SKM-1 (cell line): ENCODE data around the gene RYR1.
"Not testable (repeated sequence)": the region's sequence is repeated elsewhere in the genome, so short reads cannot be mapped to it uniquely, and the experiment has no call there.

Source experiments
- DNase-seq: peaks from one replicate; lab custom pipeline; 2025; ENCODE audit not compliant: unreplicated experiment; lab: John Stamatoyannopoulos, UW

Gene RYR1

DNA sequence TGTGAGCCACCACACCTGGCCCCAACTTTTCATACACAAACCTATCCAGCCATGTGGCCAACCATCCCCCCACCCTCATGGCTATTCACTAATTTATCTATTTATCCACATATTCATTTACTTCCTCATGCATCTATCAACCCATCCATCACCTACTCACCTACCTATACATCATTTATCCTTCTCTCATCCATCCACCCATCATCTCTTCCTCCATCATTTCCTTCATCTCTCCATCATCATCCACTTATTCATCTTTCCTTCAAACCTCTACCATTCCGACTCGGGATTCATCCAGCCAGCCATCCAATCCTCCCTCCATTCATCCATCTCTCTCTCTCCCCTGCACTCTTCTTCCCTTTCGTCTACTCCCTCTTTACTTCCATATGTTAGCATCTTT lies 54.6 kb downstream of the RYR1 start:
- DNase-seq, result no peak

DNA sequence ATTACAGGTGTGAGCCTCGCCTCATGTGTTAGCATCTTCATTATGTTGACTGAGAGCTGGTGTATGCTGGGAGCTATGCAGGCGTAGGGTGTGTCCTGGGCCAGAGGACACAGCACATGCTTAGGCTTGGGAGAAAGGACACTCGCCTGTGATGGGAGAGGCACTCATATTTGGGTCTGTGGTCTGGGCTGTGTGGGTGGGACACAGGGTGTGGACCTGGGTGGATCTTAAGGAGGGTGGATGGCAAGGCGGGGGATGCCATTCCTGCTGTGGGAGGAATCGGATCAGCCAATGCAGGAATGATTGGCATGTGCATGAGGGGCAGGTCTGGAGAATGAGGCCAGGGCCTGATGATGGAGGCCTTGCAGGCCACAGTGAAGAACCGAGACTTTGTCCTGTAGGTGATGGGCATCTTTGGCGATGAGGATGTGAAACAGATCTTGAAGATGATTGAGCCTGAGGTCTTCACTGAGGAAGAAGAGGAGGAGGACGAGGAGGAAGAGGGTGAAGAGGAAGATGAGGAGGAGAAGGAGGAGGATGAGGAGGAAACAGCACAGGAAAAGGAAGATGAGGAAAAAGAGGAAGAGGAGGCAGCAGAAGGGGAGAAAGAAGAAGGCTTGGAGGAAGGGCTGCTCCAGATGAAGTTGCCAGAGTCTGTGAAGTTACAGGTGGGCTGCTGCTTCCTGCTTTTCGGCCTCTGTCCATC lies 55.4 kb downstream of the RYR1 start:
- DNase-seq, result no peak

DNA sequence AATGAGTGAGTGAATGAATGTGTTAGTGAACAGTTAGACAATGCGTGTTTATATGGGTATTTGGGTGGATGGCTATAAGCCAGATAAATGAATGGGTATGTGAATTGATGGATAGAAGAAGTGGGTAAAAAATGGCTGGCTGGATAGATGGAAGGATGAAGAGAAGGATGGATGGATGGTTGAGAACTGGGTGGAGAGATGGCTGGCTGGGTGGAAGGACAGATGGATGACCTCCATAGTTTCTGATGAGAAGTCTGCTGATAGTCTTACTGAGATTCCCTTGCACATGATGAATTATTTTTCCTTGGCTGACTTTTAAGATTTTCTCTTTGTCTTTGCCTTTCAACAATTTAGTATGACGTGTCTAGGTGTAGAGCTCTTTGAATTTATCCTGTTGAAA lies 57.4 kb downstream of the RYR1 start:
- no peak for DNase-seq

DNA sequence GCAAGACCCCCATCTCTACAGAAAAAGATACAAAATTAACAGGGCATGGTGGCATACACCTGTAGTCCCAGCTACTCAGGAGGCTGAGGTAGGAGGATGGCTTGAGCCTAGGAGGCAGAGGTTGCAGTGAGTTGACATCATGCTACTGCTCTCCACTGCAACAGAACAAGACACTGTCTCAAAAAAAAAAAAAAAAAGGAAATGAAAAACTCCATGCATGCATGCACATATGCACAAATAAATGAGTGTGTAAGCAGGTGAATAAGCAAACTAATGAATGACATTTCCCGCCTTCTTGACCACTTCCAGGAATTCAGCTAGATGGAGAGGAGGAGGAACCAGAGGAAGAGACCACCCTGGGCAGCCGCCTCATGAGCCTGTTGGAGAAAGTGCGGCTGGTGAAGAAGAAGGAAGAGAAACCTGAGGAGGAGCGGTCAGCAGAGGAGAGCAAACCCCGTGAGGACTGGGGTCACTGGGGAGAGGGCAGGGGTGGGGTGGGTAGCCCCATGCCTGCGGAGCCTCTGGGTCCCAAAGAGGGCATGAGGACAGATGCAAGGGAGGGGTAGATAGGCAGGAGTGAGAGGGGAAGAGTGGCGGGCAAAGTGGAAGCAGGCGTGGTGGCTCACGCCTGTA lies 58.8 kb downstream of the RYR1 start:
- no peak for DNase-seq

DNA sequence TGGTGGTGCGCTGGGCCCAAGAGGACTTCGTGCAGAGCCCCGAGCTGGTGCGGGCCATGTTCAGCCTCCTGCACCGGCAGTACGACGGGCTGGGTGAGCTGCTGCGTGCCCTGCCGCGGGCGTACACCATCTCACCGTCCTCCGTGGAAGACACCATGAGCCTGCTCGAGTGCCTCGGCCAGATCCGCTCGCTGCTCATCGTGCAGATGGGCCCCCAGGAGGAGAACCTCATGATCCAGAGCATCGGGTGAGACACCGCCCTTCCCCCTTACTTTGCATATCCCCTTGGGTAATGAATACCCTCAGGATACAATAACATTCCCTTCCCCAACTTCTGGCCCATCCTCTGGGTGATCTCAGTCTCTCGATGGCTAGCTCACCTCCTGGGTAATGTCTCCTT lies 60.9 kb downstream of the RYR1 start:
- DNase-seq, result no peak

DNA sequence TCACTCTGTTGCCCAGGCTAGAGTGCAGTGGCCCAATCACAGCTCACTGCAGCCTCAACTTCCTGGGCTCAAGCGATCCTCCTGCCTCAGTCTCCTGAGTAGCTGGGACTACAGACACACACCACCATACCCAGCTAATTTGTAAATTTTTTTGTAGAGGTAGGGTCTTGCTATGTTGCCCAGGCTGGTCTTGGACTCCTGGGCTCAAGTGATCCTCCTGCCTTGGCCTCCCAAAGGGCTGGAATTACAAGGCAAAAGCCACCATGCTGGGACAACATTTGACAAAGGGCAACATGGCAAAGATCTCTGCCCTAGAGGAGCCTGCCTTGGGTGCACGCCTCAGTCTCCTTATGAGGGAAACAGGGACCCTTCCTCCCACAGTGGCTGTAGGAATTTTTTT lies 61.9 kb downstream of the RYR1 start:
- not testable (repeated sequence) for DNase-seq

DNA sequence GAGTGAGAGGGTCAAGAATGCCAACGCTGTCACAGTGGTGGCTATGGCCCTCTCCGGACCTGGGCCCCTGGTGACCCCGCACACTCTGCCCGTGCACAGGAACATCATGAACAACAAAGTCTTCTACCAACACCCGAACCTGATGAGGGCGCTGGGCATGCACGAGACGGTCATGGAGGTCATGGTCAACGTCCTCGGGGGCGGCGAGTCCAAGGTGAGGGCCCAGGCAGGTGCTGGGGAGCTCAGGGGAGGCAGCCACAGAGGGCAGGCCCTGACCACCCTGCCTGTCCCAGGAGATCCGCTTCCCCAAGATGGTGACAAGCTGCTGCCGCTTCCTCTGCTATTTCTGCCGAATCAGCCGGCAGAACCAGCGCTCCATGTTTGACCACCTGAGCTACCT lies 62.6 kb downstream of the RYR1 start:
- DNase-seq, result no peak

DNA sequence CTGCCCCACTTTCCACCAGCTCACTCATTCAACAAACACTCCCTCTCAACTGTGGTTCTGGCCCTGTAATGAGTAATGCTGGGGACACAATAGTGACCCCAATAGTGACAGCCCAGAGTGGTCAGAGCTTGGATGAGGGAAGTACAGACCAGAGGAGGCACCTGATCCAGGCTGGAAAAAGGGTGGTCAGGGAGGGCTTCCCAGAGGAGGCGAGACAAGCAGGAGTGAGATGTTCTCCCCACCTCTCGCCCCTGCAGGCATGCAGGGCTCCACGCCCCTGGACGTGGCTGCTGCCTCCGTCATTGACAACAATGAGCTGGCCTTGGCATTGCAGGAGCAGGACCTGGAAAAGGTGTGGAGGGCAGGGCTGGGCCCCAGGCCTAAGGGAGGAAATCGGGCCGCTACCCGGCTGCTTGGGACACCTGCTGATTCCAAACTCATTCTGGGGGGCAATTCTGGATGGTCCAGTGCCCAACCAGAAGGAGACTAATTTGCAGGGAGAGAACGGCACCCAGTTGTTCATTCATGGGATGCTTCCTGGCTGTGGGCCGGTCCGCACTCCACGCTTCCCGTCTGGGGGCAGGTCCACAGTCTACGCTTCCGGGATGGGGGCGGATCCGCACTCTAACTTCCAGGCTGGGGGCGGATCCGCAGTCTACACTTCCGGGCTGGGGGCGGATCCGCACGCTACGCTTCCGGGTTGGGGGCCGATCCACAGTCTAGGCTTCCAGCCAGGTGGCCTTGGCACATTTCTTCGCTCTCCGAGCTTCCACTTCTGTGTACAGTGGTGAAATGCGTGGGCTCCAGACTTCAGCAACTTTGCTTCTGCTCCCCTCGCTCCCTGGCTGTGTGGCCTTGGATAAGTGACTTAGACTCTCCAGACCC lies 63.4 kb downstream of the RYR1 start:
- no peak for DNase-seq

DNA sequence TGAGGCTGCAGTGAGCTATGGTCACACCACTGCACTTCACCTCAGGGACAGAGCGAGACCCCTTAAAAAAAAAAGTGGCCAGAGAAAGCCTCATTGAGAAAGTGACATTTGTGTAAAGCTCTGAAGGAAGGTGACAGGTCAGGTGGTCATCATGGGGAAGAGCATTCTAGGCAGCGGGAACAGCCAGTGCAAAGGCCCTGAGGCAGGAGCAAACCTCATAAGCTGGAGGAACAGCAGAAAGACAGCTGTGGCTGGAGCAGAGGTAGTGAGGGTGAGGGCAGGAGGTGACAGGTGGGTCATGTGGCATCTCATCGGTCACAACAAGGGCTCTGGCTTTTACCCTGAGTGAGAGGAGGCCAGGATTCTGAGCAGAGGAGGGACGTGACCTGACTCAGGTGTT lies 64.4 kb downstream of the RYR1 start:
- DNase-seq, result no peak

DNA sequence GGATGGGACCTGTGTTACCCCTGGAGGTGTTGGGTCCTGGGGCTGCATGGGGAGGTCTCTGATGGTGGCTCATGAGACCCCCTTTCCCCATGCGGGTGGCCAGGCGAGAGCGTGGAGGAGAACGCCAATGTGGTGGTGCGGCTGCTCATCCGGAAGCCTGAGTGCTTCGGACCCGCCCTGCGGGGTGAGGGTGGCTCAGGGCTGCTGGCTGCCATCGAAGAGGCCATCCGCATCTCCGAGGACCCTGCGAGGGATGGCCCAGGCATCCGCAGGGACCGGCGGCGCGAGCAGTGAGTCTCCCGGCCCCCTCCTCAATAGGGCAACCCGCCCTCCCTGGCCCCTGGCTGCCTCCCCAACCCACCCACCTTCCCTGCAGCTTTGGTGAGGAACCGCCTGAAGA lies 66.0 kb downstream of the RYR1 start:
- no peak for DNase-seq

DNA sequence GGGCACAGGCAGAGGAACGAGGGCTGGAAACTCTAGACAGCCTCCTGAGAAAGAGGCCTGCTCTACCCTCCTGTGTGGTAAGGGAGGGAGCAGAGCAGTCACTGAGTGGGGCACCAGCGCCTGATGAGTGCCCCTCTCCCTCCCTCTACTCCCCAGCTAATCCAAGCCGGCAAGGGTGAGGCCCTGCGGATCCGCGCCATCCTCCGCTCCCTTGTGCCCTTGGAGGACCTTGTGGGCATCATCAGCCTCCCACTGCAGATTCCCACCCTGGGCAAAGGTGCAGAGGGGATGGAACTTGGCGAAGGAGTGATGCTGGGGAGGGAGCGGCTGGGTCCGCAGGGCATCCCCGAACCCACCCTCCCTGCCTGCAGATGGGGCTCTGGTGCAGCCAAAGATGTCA lies 67.0 kb downstream of the RYR1 start:
- no peak for DNase-seq

DNA sequence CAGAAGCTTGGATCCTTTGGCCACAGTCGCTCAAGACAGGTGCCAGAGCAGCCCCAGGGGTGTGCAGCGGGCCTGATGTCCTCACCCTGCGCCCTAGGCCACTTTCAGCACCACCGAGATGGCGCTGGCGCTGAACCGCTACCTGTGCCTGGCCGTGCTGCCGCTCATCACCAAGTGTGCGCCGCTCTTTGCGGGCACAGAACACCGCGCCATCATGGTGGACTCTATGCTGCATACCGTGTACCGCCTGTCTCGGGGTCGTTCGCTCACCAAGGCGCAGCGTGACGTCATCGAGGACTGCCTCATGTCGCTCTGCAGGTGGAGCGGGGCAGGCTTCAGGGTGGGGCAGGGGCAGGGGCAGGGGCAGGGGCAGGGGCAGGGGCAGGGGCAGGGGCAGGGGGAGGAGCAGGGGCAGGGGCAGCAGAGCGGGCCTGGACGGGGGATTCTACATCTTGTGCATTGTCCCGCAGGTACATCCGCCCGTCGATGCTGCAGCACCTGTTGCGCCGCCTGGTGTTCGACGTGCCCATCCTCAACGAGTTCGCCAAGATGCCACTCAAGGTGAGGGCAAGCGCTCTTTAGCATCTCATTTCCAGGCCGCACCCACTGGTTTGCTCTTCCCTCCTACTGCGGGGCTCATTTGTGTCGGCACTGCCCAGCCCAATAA lies 69.1 kb downstream of the RYR1 start:
- no peak for DNase-seq

DNA sequence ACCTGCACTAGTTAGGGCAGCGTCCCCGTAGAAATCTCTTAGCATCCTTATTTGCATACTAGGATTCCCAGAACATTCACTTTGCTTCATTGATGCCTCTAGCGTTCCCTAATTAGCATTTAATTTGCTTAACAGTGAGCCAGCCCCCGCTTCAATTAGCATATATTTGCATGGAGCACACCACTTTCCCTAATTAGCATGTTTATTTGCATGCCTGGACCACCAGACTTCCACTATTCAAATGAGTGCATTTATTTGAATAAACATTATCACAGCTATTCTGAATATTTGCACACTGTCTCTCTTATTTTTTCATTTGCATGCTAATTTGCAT lies 69.6 kb downstream of the RYR1 start:
- DNase-seq, result no peak

DNA sequence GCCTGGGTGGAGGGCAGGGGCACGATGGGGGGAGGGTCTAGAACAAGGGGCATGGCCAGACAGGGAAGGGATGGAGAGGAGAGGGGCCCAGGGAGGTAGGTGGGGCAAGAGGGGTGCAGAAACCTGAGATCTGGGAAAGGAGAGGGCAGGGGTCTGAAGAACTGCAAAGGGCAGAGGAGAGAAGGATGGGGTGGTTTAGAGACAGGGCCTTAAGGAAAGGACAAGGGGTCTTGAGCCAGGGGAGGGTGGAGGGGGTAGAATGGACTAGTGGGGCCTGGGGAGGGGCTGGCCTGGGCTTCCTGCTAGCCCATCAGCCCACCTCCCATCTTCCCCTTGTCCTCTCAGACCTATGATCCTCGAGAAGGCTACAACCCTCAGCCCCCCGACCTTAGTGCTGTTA lies 72.5 kb downstream of the RYR1 start:
- no peak for DNase-seq

DNA sequence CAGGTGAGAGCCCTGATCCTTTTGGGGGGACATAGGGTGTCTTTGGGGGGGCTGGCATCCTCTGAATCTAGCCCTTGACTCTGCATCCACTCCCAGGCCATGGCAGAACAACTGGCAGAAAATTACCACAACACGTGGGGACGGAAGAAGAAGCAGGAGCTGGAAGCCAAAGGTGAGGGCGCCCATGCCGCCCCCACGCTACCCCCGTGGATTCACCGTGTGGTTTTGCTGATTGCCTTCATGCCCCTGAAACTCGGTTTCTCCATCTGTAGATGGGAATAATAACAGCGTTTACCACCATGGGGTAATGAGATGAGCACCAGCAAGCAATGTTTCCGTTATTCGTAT lies 72.9 kb downstream of the RYR1 start:
- no peak for DNase-seq

DNA sequence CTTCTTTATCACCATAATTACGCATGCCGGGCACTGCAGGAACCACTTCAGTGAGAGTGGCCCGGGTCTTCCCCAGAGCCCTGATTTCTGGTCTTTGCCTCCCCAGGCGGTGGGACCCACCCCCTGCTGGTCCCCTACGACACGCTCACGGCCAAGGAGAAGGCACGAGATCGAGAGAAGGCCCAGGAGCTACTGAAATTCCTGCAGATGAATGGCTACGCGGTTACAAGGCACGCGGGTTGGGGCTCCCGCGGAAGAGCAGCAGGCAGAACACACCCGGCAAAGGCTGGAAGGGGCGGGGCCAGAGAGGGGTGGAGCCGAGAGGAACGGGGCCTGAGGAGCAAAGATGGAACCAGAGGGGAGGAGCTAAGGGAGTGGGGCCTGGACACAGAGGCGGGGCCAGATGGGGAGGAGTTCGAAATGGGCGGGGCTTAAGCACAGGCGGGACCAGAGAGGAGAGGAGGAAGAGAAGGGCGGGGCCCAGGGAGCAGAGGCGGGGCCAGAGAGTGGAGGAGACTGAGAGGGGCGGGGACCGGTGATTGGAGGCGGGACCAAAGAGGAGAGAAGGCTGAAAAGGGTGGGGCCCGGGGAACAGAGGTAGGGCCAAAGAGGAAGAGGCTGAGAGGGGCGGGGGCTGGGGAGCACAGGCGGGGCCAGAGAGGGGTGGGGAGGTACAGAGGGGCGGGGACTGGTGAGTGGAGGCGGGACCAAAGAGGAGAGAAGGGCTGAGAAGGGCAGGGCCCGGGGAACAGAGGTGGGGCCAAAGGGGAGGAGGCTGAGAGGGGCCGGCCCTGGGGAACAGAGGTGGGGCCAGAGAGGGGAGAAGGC lies 73.4 kb downstream of the RYR1 start:
- peak; percentile 33 for DNase-seq

DNA sequence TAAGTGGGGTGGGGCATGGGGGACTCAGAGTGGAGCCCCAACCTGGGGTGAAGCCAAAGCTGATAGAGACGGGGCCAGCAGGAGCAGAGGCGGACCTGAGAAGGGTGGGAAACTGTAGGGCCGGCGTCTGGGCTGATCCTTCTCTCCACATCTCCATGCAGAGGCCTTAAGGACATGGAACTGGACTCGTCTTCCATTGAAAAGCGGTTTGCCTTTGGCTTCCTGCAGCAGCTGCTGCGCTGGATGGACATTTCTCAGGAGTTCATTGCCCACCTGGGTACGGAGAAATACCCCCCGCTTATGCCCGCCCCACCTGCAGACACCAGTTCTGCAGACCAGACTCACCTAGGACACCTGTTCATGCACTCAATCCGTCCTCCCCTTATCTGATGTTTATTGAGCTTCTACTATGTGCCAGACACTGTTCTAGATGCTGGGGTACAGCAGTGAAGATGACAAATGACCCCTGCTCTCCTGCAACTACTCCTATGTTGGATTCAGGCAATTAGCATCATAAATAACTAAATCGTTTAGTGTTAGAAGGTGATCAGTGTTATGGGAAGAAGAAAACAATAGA lies 74.1 kb downstream of the RYR1 start:
- DNase-seq, result no peak

DNA sequence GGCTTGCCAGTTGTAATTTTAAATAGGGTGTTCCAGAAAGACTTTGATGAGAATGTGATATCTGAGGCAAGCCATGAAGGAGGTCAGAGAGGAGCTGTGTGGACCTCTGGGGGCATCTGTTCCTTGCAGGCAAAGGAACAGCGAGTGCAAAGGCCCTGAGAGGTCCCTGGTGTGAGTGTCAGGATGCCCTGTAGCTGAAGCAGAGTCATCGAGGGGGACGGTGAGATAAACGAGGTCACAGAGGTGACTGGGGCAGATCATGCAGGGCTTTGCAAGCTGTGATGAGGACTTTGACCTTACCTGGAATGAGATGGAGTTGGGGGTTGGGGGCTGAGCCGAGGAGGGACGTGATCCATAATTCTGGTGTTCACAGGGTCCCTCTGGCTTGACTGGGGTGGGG lies 75.0 kb downstream of the RYR1 start:
- DNase-seq, result no peak

DNA sequence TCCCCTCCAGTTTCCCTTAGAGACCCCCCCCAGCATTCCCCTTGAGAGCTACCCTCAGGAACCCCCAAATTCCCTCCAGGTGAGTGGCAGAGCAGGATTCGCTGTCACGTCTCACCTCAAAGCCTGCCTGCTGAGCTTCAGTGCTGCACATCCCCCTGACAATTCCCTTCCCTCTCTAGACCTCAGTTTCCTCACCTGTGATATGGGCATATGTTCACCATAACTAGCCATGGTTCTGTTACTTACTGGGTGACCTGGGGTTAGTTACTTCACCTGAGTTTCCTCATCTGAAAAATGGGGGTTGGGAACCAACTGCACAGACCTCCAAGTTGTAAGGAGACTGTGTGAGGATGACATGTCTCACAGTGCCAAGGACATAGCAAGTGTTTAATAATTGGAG lies 75.5 kb downstream of the RYR1 start:
- no peak for DNase-seq

DNA sequence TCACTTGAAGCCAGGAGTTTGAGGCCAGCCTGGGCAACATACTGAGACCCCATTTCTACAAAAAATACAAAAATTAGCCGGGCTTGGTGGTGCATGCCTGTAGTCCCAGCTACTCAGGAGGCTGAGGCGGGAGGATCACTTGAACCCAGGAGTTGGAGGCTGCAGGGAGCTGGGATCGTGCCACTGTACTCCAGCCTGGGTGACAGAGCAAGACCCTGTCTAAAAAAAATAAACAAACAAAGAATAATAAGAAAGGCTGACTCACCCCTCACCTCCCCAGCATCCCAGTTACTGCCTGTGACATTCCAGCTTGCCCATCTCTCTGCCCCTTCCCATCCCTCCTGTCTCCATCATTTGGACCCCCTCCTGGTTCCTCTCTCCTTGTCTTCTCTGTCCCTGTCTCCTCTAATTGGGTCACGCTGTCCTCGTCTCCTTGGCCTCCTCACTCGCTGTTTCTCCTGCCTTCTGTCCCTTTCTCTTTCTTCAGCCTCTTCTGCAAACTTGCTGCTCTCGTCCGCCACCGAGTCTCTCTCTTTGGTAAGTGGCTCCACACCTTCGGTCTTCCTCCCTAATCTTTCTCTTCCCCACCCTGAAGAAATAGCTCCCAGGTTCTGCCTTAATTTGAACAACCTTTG lies 77.7 kb downstream of the RYR1 start:
- no peak for DNase-seq
